Astrocyte (in vitro differentiated cells and primary cell): ENCODE measurements around the gene PCDHGB1. TPM values are rescaled to one million over a fixed set of nuclear protein-coding genes. Genes with fewer than 3 reads are reported as not detected.
A peak's percentile ranks its signal among the peaks of the same experiment; 100 is the strongest.
"Not testable (repeated sequence)": the region's sequence is repeated elsewhere in the genome, so short reads cannot be mapped to it uniquely, and the experiment has no call there.

Source experiments
- DNase-seq: peaks from one replicate; pipeline ENCODE4 v3.0.0-alpha.2; 2010; ENCODE audit warnings: low read depth
- FAIRE-seq: peaks from 2 replicates; lab custom pipeline; 2011; peaks lifted over from hg19 to GRCh38; lab: Jason Lieb, UNC
- H2AFZ ChIP-seq: 2 replicates; pipeline ENCODE4 v1.6.0; 2012; ENCODE audit warnings: low read depth, low read length, inconsistent platforms
- H3K27ac ChIP-seq: 2 replicates; pipeline ENCODE4 v1.5.1; 2011; ENCODE audit warnings: low read depth, low read length, inconsistent platforms
- H3K27me3 ChIP-seq: 2 replicates; pipeline ENCODE4 v1.6.0; 2011; ENCODE audit warnings: low read length, inconsistent platforms; ENCODE audit not compliant: insufficient read depth
- H3K36me3 ChIP-seq: 2 replicates; pipeline ENCODE4 v1.5.1; 2011; ENCODE audit warnings: low read length, inconsistent platforms; ENCODE audit not compliant: insufficient read depth
- H3K4me1 ChIP-seq: 2 replicates; pipeline ENCODE4 v1.5.1; 2011; ENCODE audit warnings: low read length, inconsistent platforms; ENCODE audit not compliant: insufficient read depth
- H3K4me2 ChIP-seq: 2 replicates; pipeline ENCODE4 v1.6.0; 2012; ENCODE audit warnings: low read length, inconsistent platforms
- H3K4me3 ChIP-seq: 2 replicates; pipeline ENCODE4 v1.5.1; 2011; ENCODE audit warnings: low read depth, mild to moderate bottlenecking, low read length, inconsistent platforms; ENCODE audit not compliant: insufficient read depth
- H3K79me2 ChIP-seq: 2 replicates; pipeline ENCODE4 v1.6.0; 2012; ENCODE audit warnings: mild to moderate bottlenecking, low read length, inconsistent platforms; ENCODE audit not compliant: insufficient read depth
- H3K9ac ChIP-seq: 2 replicates; pipeline ENCODE4 v1.6.0; 2012; ENCODE audit warnings: mild to moderate bottlenecking, low read length, inconsistent platforms
- H3K9me3 ChIP-seq: 2 replicates; pipeline ENCODE4 v1.5.1; 2012; ENCODE audit warnings: low read depth, mild to moderate bottlenecking, low read length, inconsistent platforms; ENCODE audit not compliant: insufficient read depth
- H4K20me1 ChIP-seq: 2 replicates; pipeline ENCODE4 v1.6.0; 2012; ENCODE audit warnings: low read length, inconsistent platforms; ENCODE audit not compliant: insufficient read depth
- H3K27ac Mint-ChIP-seq: one replicate; pipeline ENCODE4 v1.8.0; 2021; ENCODE audit warnings: mild to moderate bottlenecking, mixed read lengths; ENCODE audit not compliant: unreplicated experiment
- H3K27me3 Mint-ChIP-seq: one replicate; pipeline ENCODE4 v1.8.0; 2021; ENCODE audit warnings: low read depth, mixed read lengths; ENCODE audit not compliant: unreplicated experiment
- H3K36me3 Mint-ChIP-seq: one replicate; pipeline ENCODE4 v1.8.0; 2021; ENCODE audit warnings: low read depth, mixed read lengths; ENCODE audit not compliant: unreplicated experiment
- H3K4me1 Mint-ChIP-seq: one replicate; pipeline ENCODE4 v1.8.0; 2021; ENCODE audit warnings: low read depth, mixed read lengths; ENCODE audit not compliant: unreplicated experiment
- H3K4me3 Mint-ChIP-seq: one replicate; pipeline ENCODE4 v1.8.0; 2021; ENCODE audit warnings: mild to moderate bottlenecking, moderate library complexity, mixed read lengths; ENCODE audit not compliant: unreplicated experiment
- H3K9me3 Mint-ChIP-seq: one replicate; pipeline ENCODE4 v1.8.0; 2021; ENCODE audit warnings: mild to moderate bottlenecking, mixed read lengths; ENCODE audit not compliant: unreplicated experiment
- EZH2 ChIP-seq: IDR thresholded peaks from 2 replicates; pipeline ENCODE4 v1.6.1; 2012; ENCODE audit warnings: mild to moderate bottlenecking, low read length, inconsistent platforms; ENCODE audit not compliant: insufficient read depth
- total RNA-seq: library from RNA; stranded (reverse); gene quantifications from 2 replicates; pipeline ENCODE4 v1.2.1, GENCODE V29; 2021
- TF ChIP-seq, protein P1 (sequence below): IDR thresholded peaks from 2 replicates; pipeline ENCODE4 v1.5.1; 2011; ENCODE audit warnings: low read depth, mild to moderate bottlenecking, inconsistent platforms, low read length, moderate library complexity; ENCODE audit not compliant: insufficient read depth

The PCDHGB1 gene
- total RNA-seq, 1 donor from 2014 or later, result 1.5 TPM

DNA sequence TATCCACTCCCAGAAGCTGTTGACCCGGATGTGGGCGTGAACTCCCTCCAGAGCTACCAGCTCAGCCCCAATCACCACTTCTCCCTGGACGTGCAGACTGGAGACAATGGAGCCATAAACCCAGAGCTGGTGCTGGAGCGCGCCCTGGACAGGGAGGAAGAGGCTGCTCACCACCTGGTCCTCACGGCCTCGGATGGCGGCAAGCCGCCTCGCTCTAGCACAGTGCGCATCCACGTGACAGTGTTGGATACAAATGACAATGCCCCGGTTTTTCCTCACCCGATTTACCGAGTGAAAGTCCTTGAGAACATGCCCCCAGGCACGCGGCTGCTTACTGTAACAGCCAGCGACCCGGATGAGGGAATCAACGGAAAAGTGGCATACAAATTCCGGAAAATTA lies 43.4 kb downstream of the PCDHGB1 start:
- Mint-ChIP-seq H3K9me3 (peaks cover 42% of the 10 kb centered on the region), H3K27me3 (no peaks in the 10 kb centered on the region), H3K36me3 (peaks cover 26% of the 10 kb centered on the region), H3K27ac (no peak overlapping the region), H3K4me3 (no peak overlapping the region), H3K4me1 (peaks cover 1% of the 10 kb centered on the region)
- Histone ChIP-seq H3K27me3 (no peaks in the 10 kb centered on the region), H3K4me3 (no peak overlapping the region), H3K36me3 (no peaks in the 10 kb centered on the region), H3K9ac (no peak overlapping the region), H3K4me1 (no peaks in the 10 kb centered on the region), H3K79me2 (no peaks in the 10 kb centered on the region), H3K27ac (no peak overlapping the region), H4K20me1 (no peaks in the 10 kb centered on the region), H3K4me2 (no peak overlapping the region), H2AFZ (no peak overlapping the region), H3K9me3 (peaks cover 45% of the 10 kb centered on the region)
- no peak for FAIRE-seq
- TF ChIP-seq, protein P1, sequence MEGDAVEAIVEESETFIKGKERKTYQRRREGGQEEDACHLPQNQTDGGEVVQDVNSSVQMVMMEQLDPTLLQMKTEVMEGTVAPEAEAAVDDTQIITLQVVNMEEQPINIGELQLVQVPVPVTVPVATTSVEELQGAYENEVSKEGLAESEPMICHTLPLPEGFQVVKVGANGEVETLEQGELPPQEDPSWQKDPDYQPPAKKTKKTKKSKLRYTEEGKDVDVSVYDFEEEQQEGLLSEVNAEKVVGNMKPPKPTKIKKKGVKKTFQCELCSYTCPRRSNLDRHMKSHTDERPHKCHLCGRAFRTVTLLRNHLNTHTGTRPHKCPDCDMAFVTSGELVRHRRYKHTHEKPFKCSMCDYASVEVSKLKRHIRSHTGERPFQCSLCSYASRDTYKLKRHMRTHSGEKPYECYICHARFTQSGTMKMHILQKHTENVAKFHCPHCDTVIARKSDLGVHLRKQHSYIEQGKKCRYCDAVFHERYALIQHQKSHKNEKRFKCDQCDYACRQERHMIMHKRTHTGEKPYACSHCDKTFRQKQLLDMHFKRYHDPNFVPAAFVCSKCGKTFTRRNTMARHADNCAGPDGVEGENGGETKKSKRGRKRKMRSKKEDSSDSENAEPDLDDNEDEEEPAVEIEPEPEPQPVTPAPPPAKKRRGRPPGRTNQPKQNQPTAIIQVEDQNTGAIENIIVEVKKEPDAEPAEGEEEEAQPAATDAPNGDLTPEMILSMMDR, result no peak
- TF ChIP-seq EZH2, result no peak
- DNase-seq, result no peak

DNA sequence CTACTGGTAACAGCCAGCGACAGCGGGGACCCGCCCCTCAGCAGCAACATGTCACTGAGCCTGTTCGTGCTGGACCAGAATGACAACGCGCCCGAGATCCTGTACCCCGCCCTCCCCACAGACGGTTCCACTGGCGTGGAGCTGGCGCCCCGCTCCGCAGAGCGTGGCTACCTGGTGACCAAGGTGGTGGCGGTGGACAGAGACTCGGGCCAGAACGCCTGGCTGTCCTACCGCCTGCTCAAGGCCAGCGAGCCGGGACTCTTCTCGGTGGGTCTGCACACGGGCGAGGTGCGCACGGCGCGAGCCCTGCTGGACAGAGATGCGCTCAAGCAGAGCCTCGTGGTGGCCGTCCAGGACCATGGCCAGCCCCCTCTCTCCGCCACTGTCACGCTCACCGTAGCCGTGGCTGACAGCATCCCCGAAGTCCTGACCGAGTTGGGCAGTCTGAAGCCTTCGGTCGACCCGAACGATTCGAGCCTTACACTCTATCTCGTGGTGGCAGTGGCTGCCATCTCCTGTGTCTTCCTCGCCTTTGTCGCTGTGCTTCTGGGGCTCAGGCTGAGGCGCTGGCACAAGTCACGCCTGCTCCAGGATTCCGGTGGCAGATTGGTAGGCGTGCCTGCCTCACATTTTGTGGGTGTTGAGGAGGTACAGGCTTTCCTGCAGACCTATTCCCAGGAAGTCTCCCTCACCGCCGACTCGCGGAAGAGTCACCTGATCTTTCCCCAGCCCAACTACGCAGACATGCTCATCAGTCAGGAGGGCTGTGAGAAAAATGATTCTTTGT lies 44.7 kb downstream of the PCDHGB1 start:
- H2AFZ ChIP-seq, H3K27me3 Mint-ChIP-seq, H4K20me1 ChIP-seq, FAIRE-seq, H3K36me3 ChIP-seq, DNase-seq, H3K9ac ChIP-seq, H3K4me3 ChIP-seq, H3K4me2 ChIP-seq, H3K4me3 Mint-ChIP-seq, H3K4me1 ChIP-seq, H3K27me3 ChIP-seq, H3K27ac Mint-ChIP-seq, H3K79me2 ChIP-seq, H3K4me1 Mint-ChIP-seq, H3K27ac ChIP-seq: not testable (repeated sequence)
- Mint-ChIP-seq H3K9me3 (peaks cover 41% of the 10 kb centered on the region), H3K36me3 (peaks cover 34% of the 10 kb centered on the region)
- peaks cover 44% of the 10 kb centered on the region for H3K9me3 ChIP-seq

DNA sequence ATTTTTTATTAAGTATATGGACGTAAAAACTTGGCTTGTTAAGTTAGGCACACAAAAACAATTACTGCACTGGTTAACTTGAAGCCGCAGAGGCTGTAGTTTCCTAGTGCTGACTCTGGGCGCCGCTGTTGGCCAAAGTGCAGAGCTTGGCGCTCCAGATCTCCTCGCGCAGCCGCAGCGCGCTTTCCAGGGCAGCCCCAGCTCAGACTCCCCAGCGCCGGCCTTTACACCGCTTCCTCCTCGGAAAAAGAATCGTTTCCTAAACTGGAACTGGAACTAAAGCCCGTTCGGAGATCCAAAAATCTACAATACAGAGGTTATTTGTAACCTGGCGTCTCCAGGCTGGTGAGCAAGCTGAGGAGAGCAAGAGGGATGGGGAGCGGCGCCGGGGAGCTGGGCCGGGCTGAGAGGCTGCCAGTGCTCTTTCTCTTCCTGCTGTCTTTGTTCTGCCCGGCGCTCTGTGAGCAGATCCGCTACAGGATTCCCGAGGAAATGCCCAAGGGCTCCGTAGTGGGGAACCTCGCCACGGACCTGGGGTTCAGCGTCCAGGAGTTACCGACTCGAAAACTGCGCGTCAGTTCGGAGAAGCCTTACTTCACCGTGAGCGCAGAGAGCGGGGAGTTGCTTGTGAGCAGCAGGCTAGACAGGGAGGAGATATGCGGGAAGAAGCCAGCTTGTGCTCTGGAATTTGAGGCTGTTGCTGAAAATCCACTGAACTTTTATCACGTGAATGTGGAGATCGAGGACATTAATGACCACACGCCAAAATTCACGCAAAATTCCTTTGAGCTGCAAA lies 48.1 kb downstream of the PCDHGB1 start, which contains the start of gene PCDHGB5:
PCDHGB5 (plus strand) TSS at position 192 of the 796 bp plus-strand sequence; CDS start at position 373, 181 bp downstream.
- FAIRE-seq, H3K4me1 Mint-ChIP-seq, H3K27ac Mint-ChIP-seq, H3K4me3 Mint-ChIP-seq, H3K36me3 ChIP-seq, H3K4me1 ChIP-seq, H3K27ac ChIP-seq, H3K27me3 ChIP-seq, H3K27me3 Mint-ChIP-seq, H4K20me1 ChIP-seq, H3K79me2 ChIP-seq: not testable (repeated sequence)
- Mint-ChIP-seq H3K36me3 (peaks cover 27% of the 10 kb centered on the region), H3K9me3 (peaks cover 31% of the 10 kb centered on the region)
- TF ChIP-seq, protein P1, result peak; percentile 41
- Histone ChIP-seq H3K4me2 (peak within 1 kb of the TSS; percentile 64), H3K4me3 (peak within 1 kb of the TSS; percentile 42), H3K9me3 (peaks cover 41% of the 10 kb centered on the region), H3K9ac (peak within 1 kb of the TSS; percentile 60), H2AFZ (peak within 1 kb of the TSS; percentile 41)
- peak; percentile 30 for DNase-seq
